ENCODE measurements around the gene IDE.

Gene IDE

DNA sequence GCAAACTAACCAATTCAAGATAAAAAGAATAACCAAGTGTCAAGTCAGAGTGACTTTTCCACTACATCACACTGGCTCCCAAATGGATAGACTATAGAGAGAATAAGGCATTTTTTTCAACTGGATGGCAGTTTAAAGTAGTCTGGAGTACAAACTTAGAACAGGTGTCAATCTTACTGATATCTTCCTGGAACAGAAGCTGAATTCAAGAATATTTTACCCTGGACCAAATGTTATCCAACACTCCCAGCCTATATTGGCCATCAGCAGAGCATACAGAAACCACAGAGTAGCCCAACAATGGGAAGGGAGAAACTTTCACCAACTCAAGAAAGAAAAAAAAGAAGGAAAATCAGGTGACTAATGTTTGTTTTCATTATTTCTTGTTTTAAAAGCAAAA is 11.5 kb downstream of the IDE start:
- no peak for DNase-seq

DNA sequence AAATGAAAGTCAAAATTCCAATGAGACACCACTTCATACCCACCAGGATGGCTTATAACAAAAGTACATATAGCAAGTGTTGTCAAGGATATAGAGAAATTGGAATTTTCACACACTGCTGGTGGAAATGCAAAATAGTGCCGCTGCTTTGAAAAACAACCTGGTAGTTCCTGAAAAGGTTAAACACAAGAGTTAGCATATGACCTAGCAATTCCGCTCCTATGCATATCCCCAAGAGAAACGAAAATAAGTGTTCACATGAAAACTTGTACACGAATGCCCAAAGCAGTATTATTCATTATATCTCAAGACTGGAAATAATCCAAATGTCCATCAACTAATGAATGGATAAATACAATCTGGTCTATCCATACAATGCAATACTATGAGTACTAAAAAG is 14.8 kb downstream of the IDE start:
- DNase-seq, result no peak

DNA sequence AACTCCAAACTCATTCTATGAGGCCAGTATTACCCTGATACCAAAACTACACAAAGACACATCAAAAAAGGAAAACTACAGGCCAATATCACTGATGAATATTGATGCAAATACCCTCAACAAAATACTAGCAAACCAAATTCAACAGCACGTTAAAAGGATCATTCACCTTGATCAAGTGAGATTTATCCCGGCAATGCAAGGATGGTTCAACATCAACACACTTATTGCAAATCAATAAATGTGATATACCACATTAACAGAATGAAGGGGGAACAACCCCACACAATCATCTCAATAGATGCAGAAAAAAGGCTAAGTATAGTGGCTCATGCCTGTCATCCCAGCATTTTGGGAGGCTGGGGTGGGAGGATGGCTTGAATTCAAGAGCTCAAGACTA is 19.9 kb downstream of the IDE start:
- DNase-seq, result no peak

DNA sequence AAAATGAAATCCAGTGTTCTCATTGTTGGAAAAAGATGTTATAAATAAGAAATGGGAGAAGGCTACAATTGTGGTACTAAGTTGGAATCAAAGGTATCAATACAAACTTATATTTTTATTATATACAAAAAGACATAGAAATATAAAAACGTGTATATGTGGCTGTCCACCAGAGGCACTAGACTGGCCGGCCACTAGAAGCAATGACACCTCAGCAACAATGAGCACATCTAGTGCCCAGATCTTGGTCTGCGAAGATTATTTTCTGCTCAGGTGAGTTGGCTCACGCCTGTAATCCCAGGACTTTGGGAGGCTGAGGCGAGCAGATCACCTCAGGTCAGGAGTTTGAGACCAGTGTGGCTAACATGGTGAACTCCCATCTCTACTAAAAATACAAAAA is 21.6 kb downstream of the IDE start:
- no peak for DNase-seq

DNA sequence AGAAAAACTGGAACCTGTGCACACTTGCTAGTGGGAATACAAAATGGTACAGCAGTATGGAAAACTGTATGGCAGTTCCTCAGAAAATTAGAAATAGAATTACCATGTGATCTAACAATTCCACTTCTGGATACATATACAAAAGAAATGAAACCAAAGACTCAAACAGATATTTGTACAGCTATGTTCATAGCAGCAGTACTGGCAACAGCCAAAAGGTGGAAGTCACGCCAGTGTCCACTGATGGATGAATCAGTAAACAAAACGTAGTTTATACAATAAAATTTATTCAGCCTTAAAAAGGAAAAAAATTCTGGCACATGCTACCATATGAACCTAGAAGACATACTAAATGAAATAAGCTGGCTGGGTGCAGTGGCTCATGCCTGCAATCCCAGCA is 23.0 kb downstream of the IDE start:
- DNase-seq, result no peak

DNA sequence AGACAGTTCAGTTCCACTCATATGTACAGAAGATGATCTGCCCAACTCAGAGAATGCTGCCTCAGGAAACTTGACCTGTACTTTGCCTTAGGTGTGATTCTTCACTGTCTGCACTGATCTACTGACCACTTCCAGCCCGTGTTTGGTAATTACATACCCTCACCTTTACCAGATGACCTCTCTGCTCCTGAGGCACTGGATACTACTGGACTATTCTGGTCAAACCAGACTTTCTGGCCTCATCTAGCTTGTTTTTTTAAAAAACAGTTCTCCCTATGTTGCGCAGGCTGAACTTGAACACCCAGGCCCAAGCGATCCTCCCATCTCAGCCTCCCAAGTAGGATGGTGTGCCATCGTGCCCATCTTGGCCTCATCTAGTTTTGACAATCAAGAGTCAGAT is 26.2 kb downstream of the IDE start:
- DNase-seq, result no peak

DNA sequence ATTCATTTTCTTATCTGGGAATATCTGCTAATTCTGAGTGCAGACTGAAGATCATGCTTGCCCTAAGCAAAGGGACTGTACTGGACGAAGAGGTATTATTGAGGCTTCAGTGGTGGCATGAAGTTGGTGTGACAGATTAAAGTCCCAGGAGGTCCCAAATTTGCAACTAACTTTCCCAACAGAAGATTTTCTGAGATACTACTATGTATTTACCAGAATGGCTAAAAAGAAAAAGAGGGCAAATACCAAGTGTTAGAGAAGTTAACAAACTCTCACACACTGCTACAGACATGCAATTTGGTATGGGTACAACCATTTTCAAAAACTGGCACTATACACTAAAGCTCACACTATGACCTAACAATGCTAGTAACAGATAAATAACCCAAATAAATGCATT is 28.3 kb downstream of the IDE start:
- no peak for DNase-seq

DNA sequence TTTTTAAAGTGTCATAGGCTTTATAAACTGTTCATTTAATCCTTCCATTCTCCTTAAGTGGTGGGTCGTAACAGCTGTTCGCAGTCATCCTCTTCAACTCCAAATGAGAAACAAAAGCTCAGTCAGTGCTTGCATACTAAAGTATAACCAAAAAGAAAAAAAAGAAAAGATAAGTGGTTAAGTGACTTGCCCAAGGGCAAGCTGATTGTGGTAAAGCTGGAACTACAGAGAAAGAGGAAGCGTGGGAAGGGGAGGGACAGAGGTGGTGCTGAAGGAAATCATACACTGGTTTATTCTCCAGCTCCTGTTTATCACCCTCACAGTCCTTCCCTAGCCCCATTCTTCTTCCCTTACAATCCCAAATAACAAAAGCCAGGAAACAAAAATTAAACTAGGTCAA is 29.6 kb downstream of the IDE start:
- DNase-seq, result no peak

DNA sequence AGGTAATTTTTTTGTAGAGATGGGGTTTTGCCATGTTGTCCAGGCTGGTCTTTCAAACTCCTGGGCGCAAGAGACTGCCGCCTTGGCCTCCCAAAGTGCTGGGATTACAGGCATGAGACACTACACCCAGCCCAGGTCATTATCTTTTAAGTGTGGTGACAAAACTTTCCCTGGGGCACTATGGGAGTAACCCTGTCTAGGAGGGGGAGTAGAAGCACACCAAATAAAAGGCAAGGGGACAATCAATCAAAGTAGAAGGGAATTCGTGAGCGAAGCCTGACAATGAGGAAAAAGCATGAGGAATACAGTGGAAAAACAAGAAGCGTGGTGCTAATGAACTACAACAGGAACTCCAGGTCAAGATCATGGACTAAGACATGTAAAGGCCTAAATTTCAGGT is 31.4 kb downstream of the IDE start:
- no peak for DNase-seq

DNA sequence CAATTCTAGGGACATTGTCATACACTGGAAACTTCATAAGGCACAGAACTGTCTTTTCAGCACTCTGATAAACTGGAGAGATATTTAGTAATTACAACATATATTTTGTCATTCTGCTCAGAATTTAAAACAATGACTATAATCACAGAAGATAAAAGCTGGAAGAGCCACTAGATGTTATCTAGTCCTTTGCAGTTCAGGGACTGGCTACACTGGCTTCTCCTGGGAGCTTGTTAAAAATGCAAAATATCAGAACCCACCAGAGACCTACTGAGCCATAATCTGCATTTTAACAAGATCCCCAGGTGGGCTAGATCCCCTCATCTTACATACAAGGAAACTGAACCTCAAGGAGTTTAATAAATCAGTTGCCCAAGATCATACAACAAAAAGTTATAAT is 32.3 kb downstream of the IDE start:
- no peak for DNase-seq

DNA sequence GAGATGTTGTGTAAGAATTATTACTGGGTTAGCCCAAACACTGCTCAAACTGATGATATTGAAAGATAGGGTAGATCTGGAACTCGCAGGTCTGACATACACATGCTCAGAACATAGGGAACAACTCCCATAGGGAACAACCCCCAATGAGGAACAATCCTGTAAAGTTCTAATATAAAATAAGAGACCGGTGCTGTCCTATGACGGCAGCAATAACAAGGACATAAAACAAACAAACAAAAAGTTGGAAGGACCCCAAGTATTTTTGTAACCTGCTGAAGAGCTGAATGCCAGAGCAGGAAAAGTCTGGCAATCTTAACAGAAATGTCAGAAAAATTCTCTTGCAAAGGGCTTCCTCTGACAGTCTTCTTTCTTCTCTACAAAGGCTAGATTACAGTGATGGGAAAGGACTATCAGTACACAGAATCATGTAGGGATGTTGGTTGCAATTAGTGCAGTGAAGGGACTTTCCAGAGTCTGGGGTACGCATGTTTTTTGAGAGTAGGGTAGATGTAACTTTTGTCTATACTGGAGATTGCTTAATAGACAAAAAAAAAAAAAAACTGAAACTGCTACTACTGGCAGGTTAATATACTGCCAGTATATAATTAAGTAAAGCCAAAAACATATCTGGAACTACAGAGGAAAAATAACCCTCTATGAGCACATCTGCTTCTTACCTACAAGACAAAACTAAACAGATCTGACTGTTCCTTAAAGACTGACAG is 35.5 kb downstream of the IDE start:
- DNase-seq, result no peak

DNA sequence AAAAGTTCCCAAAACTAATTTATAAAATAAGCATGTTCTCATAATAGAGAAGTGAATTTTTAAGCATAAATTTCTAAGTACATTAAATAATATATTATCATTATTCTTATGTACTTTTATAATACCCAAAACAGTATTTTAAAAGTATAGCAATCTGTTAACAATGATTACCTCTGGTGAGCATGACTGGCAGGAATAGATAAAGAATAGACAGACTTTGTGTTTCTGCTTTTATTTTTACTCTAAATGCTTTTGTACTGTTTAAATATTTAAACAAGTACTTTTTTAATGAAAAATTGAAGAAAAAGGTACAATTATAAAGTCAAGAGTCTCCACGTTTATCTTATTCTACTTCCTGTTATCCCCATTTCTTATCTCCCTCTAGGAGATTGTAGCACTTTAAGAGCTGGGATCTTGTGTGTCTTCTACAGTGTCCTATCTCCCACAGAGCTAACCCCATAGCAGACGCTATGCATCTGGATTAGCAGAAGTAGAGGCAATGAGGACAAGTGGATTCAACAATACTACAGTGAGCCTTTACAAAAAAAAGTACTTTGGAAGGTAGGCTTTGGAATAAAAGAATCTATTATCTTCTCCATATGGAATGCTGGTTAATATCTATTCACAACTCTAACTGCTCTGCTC is 42.9 kb downstream of the IDE start:
- no peak for DNase-seq

DNA sequence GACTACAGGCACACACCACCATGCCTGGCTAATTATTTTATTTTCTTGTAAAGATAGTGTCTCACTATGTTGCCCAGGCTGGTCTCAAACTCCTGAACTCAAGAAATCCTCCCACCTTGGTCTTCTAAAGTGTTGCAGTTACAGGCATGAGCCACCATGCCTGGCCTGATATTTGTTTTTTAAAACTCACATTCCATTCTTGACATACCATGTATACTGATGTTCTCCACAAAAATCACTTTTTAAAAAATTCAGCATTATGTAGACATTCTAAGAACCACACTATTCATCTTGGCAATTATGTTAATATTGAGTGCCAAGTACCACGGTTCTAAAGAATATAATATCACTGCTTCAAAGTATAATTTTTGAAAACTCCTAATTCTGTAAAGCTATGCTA is 43.5 kb downstream of the IDE start:
- DNase-seq, result no peak

DNA sequence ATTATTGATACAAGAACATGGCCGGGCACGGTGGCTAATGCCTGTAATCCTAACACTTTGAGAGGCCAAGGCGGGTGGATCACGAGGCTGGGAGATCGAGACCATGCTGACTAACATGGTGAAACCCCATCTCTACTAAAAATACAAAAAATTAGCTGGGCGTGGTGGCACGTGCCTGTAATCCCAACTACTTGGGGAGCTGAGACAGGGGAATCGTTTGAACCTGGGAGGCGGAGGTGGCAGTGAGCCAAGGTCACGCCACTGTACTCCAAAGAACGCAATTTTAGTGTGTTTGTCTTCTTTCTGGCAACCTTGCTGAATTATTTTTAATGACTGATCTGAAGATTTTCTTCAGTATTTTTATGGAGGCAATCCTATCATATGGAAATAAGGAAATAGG is 46.2 kb downstream of the IDE start:
- DNase-seq, result no peak

DNA sequence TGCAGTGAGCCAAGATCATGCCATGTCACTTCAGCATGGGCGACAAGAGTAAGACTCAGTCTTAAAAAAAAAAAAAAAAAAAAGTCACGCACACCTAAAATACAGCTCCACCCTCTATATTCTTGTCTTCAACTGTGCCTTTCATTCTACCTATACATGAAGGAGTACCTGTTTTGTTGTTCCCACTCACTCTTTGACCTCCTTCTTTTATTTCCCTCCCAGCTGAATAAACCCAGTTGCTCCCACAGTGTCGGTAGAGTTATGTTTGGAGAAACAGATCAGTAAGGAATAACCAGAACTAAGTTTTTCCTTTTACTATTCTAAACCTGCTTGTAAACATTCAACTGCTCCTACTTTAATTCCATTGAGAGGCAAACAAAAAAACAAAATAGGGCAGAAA is 50.3 kb downstream of the IDE start:
- no peak for DNase-seq

DNA sequence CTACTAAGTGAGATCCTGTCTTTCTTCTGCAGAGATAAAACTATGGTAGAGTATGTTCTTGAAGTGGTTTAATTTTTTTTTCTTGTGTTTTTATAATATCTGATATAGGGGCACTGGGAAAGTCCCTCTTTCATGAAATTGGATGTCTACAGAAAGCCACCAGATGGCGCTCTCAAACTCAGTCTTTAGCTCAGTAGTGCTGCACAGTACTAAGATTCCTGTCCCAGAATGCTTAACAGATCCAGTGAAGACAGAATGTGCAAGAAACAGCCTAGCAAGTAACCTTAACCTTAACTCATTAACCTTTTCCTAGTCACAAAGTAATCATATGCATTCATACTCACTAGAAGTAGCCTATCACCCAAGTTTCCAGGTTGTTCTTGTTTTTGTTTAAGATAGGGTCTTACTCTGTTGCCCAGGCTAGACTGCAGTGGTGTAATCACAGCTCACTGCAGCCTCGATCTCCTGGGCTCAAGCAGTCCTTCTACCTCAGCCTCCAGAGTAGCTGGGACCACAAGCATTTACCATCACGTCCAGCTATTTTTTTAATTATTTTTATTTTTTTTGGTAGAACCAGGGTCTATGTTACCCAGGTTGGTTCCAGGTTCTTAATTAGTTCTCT is 56.7 kb downstream of the IDE start:
- peak; percentile 66 for DNase-seq

DNA sequence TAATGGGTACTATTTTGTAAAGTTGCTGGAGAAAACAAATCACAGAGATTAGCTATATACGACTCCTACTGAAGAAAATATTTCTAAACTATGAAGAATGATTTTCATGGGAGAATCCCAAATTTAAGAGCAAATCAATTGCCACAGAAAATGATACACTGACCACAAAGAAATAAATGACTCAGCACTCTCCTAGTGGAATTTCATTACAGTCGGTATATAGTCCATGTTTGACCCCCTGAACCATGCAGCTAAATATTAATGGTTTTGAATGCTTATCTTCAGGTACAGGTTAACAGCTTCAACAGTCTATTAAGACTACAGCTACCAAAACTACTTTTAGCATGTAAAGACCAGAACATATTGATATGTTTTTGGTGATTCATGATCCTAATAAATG is 65.0 kb downstream of the IDE start:
- no peak for DNase-seq

DNA sequence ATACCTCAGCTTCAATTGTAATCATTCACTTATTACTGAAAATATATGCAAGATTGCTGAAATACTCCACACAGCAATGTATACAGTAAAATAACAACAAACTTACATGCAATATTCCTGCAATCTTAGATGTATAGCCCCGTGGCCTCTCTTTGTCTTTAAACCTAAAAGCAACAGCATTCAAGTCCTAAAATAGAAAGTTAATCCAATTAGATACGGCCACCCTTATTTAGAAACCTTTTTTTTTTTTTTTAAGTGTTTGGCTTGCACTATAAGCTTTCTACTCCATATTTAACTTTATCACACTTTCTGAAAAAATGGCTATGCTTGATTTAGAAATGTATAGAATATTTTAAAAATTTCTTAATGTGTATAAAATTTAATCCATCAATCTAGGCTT is 67.6 kb downstream of the IDE start:
- DNase-seq, result no peak

DNA sequence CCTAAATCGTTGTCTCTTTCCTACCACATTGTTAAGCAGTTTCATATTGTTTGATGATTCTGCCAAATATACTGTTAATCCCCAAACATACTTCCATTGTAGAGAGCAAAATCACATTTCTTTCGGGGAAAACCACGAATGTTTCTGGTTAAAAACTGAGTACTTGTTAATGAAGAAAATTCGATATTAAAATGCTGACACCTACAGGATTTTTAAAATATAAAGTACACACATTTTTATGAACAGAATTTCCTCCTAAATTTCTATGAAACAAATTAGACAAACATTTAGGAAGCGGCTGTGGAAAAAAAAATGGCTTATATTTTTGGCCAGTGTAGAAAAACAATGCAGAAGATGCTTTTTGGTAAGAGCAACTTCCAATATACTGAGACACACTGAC is 68.8 kb downstream of the IDE start:
- DNase-seq, result no peak

DNA sequence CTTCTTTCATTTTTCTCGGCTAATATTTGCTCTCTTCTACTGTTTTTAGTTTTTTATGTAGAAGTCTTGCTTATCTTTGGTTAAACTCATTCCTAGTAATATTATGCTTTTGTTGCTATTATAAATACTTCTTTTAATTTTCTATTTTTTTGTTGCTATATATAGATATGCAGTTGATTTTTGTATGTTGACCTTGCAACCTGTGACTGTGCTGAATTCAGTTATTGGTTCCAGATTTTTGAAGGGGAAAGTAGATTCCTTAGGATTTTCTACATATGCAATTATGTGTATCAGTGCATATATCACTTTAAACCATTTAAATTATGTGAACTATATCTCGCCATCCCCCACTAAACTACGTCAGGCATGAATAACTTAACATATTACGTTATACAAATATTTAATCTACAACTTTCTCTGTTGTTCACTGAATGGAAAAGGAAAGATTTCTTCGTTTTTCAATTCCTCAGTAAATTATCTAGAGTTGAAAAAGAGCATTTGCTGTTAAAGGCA is 71.5 kb downstream of the IDE start:
- no peak for DNase-seq

DNA sequence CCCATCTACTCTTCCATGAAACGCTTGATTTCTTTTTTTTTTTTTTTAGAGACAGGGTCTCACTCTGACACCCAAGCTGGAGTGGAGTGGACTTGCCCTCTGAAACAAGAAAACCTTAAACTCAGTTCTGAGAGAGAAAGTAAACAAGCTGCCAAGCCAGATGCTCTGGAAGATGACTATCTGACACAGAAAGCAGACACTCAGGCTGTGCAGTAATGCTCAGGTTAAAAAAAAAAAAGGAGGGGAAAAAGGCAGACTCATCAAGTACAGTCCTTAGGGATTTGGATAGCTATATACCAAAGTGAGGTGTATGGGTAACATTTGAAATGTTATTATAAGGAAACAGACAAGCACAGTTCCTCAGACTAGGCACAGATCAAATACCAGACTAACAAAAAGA is 80.5 kb downstream of the IDE start:
- DNase-seq, result no peak

DNA sequence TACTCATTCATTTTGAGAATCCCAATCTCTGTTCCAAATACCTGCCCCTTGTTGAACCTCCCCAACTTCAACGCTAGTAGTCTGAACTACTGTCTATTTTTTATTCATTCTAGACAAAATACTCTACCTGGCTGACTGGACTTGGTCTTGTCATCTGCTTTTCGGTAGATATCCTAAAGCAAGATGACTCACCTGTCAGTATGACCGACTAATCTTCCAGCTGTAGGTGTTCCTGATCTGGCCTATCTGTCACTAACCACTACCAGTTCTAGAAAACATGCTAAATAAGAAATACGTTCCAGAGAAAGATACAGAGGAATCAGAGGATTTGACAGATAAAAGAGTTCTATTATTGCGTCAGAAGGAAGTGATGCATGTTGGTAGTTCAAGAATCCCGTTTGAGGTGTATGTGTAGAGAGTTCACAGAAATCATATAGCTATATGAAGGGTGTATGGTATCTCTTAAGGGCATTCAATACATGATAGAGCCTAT is 81.1 kb downstream of the IDE start:
- no peak for DNase-seq

DNA sequence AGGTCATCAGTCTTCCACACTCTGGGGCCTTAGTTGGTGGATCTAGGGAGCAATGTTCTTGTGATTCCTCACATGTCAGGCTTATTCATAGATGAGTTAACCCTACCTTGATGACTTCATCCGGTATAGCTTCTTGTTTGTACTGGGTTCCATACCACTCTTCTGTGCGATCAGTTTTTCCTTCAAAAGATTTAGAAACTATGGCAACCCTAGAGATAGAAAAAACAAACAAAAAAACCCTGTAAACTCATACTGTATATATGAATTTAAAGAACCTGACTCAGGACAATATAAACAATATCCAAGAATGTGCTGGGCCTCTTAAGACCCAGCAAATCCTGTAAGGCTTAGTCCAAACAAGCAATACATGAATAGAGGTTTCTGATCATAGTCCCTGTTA is 83.5 kb downstream of the IDE start:
- DNase-seq, result no peak

DNA sequence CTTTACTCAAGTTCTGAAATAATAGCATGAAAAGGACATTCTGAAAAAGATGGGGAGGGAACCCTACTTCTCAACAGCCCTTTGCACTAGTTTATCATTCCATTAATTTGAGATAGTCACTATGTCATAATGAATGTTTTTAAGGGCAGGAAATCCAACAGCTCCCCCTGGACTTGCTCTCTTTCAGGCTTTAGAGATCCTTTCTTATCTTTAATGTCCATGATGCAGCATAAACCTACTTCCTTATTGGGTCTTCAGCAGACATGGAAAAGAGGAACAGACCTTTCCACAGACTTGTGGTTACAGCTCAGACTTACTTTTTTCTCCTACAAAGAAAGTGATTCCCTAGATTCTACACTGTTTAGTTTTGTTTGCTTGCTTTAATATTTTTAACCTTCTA is 87.3 kb downstream of the IDE start:
- DNase-seq, result no peak
